Mesenchymal stem cell (in vitro differentiated cells and primary cell): ENCODE data around the gene PDHX.

Experiments
- small RNA-seq: library from polyadenylated mRNA; stranded (forward); fragments of <200 nt; extraction: miRNeasy Mini kit (QIAGEN cat#:217004); gene quantifications from one replicate; pipeline ENCODE3, GENCODE V24; 2013; ENCODE audit warnings: low read depth

PDHX gene

Small RNAs within 50 kb of the gene (small RNA-seq; reads per million reads assigned to genes)
- gene MIR1343: 9.2 reads per million, percentile 77 among the genes with 10 or more reads in this experiment
